HG02759 (cell line): ENCODE results near the gene CAMK4.

Experiments
- ATAC-seq: cut with Tn5 transposase; IDR thresholded peaks from one replicate; pipeline ENCODE4 v1.9.1; 2021; ENCODE audit warnings: mild to moderate bottlenecking, moderate library complexity; ENCODE audit not compliant: unreplicated experiment

The CAMK4 gene

GRCh38 chr5:111223787-111224560 is at the start of gene CAMK4:
Gene CAMK4 (plus strand): TSS chr5:111224384. CDS start chr5:111224484, 100 bp downstream.
- peak; percentile 84 for ATAC-seq

DNA sequence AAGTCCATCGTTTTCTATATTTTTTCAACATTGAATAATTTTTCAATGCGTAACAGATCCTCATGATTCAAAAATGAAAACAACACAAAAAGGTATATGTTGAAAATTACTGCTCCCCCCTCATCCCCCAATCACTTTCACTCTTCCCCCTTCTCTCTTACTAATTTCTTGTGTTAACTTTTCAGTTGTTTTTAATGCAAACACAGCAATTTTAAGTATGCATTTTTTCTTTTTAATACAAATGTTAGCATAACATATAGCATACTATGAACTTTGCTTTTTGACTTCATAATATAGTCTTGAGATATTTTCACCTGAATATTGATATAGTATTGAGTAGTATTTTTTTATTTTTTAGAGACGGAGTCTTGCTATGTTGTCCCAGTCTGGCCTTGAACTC is 41.1 kb upstream of the CAMK4 start:
- no peak for ATAC-seq

GRCh38 chr5:111187079-111187478 is 37.1 kb upstream of the CAMK4 start:
- ATAC-seq: no peak

GRCh38 chr5:111194053-111194452 is 30.1 kb upstream of the CAMK4 start:
- ATAC-seq: no peak

GRCh38 chr5:111194925-111195324 is 29.3 kb upstream of the CAMK4 start:
- ATAC-seq: no peak

DNA sequence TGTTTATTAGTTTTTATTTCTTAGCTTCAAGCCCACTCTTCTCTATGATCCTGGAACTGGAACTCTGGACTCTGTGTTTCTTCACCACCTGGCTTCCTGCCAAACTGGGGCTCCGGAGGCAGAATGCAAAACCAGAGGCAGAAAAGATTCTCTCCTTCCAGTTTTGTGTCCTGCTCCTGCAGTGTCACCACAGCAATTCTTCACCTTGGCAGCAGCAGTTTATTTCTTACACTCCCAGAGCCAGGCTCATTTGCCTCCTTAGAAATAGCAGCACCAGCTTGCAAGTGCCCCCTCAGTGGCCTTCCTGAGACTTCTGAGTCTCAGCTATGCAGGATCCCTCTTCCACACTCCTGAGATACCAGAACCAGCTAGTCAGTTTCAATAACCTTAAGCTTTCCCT is 26.7 kb upstream of the CAMK4 start:
- ATAC-seq: no peak

GRCh38 chr5:111198281-111198966 is 25.8 kb upstream of the CAMK4 start:
- no peak for ATAC-seq

DNA sequence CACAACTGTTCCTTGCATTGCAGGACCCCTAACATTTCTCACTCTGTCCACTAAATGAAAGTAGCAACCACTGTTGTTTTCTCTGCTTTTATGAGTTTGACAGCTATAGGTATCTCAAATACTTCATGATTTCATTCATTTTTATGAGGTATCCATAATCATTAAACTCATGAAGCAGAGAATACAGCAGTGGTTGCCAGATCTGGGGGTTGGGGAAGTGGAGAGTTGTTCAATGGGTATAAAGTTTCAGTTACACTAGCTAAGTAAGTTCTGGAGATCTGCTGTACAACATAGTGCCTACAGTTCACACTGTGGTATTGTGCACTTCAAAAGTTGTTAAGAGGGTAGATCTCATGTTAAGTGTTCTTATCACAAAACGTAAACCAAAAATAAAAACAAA is 23.4 kb upstream of the CAMK4 start:
- no peak for ATAC-seq

DNA sequence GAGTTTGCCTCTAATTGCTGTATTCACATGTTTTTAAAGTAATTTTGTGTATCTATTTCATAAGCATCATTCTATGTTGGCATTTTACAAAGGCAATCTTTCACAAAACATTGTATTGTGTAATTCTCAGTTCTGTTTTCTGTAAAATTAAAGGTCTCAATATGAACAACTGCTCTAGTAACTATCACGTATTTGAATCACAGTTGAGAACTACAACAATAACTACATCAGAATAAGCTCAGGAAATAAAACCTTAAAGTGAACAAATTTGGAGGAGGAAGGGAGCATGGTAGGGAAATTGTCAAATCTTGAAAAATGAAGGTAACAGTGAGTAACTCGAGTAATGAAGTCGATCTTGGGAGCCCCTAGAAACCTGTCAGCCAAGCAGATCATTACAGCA is 22.5 kb upstream of the CAMK4 start:
- no peak for ATAC-seq

DNA sequence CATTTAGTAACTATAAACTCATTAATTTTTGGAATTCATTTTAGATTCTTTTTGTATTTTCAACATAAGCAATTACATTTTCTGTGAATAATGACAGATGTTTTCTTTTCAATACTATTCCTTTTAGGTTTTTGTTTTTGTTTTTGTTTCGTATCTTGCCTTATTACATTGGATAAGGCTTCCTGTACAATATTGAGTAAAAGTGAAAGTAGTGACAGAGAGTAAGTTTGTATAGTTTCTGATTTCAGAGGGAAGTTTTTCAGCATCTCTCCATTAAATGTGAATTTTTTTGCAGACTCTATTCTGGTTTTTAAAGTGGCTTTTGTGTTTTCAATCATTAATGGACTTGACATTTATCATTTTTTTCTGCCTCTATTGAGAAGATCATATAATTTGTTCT is 12.8 kb upstream of the CAMK4 start:
- peak; percentile 68 for ATAC-seq

DNA sequence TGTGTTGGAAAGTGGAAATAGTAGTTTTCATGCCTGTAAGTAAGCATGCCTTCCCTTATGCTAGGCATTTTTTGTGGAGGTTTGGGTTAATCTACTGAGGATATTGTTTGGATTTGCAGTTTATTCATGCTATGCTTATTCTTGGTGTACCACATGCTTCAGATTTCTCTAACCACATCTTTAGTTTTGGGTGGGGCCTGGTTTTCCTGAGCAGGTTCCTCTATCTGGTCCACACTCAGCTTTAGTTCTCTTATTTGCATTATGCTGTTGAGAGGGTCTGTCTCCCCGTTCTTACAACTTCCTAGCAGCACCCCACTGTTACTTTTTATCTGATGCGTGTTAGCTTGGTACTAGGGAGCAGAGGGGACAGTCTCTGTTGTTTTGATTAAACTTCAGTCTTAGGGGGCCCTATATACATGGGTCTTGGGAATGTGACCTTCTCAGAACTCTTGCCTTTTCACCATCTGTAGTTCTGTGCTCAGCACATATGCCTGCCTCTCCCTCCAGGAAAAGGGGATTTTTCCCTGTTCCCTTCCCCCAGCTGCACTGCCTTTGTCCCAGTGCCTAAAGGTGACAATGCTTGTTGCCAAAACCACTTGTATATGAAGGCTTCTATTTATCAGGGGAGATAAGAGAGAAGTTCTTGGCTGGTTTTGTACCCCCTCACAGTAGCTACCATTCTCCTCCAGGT is 10.0 kb upstream of the CAMK4 start:
- no peak for ATAC-seq

GRCh38 chr5:111215971-111216370 is 8.2 kb upstream of the CAMK4 start:
- no peak for ATAC-seq

DNA sequence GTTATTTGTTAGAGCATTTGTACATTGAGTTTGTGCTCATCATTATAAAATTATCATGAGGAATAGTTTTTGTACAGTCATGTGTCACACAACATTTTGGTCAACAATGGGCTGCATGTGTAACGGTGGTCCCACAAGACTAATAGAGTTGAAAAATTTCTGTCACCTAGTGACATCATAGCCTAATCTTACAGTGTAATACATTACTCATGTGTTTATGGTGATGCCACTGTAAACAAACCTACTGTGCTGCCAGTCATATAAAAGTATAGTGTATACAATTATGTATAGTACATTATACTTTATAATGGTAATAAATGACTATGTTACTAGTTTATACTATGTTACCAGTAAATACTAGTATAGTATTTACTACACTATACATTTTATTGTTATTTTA is 3.0 kb upstream of the CAMK4 start:
- no peak for ATAC-seq

DNA sequence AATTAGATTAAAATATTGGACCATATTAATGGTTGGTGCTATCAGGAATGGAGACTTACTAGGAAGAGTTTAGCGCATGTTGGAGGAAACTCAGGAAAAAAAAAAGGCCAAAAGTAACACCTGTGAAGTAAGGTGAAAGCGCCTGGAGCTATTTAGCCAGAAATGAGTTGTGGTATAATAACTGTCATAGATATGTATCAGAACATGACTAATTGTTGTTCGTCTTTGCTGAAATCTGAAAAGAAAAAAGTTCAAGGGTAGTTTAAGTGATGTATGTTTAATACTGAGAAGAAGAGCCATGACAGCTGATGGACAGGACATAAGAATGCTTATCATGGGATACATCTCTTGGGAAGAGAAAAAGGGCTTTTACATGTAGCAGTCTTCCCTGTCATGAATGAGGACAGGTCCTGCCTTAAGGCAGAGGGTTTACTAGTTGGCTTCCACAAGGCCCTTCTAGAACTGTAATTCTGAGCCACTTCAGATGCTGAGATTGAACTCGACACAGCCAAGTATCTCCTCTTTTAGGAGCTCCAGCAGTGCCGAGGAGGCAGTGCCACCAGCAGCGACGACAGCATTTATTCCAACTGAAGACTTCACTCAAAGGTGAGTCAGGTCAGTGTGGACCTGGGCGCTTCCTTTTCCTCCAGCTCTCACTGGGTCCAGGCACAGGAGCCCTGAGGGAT is 940 bp upstream of the CAMK4 start:
- ATAC-seq: no peak

DNA sequence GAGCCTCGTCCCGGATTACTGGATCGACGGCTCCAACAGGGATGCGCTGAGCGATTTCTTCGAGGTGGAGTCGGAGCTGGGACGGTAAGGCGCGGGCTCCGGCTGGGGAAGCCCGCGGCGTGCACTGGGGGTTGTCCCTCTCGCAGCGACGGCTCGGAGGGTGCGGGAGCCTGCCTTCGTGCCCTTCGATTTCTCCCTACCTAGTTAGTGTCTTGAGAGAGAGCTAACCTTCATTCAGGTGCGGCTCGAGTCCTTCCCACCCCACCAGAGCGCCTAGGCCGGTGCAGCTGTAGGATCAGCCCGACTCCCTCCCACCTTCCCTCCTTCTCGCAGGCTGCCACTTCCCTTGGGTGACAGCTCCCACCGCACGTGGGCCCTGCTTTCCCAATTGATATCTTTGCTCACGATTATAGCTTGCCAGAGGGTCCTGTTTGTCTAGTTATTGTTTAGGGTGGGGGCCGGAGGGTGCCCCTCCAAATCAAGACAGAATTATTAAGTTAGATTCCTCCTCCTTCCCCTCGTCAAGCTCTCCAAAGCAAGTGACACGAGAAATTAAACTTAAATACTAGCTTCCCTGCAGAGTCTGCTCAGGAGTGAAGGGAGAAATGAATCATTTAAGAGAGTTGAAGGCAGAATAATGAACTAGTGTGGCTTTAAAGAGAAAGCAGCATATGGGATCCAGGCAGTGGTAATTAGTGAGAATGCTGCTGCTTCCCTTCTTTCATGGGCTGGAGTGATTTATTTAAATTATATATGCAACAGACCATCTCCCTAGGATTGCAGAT is 569 bp downstream of the CAMK4 start:
- ATAC-seq: peak; percentile 34

DNA sequence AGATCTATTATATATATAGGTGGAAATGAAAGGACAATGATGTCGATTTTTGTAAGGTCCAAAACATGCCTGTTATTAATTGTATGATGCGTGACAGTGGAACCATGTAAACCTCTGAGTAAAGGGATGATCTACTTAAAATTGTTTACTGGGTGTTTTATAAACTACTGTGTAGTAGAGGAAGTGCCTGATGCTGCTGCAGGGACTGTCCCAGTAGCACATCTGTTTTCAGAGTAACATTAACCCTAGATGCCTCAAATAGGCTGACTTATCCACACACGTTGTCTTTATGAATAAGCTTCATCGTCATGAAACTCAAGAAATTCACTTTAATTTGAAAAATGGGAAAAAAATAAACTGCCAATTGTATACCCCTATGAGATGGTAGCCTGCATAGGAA is 1.7 kb downstream of the CAMK4 start:
- no peak for ATAC-seq

DNA sequence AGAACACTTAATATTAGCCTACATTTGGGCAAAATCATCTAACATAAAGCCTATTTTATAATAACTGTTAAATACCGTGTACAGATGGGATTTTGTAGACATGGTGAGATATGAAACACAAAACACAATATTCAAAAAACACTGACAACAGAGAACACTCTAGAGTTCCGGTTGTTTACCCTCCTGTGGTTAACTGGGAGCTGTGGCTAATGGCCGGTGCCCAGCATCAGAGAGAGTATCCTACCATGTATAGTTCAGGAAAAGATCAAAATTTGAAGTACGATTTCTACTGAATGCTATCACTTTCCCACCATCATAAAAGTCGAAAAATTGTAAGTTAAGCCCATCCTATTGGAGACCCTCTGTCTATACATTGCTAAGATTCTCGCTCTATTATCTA is 2.4 kb downstream of the CAMK4 start:
- no peak for ATAC-seq

DNA sequence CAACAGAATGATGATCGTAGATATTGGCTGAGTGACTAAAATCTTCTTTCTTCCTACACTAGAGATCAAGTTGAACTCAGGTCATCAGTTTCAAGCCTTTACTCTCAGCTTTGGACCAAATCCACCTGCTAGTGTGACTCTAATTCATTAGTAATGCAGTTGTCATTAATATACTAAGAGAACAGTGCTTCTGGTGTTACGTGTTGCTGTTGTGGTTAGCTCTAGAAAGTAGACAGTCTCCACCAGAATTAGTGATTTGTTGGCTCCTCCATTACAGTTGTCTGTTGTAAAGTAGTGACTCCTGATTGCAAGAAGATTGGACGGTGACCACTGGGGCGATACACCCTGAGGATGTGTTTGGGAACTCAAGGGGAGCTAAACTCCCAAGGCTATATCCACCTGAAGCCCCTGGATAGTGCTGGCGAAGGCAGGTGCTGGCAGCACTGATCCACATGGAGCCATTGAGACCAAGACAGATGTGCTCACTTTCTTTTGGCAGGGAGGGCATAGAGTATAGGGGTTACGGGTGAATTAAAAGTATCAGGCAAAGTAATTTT is 3.1 kb downstream of the CAMK4 start:
- ATAC-seq: no peak

DNA sequence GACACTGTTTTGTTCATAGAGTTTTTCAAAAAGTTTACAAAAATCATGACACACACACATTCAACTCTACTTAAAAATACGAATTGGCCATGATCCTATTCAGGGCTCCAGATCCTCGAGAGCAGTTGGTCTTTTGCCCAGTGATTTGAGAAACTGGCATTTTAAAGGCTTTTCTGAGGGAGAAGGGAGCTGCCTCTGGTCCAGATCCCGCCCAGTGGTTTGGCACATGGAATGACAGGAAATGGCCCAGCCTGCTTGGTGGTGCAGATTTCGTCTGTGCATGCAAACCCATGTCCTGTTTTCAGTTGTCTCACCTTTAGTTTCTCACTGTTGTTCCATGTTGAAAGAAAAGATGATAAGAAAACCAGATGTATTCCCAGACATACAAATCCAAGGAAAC is 3.6 kb downstream of the CAMK4 start:
- no peak for ATAC-seq

DNA sequence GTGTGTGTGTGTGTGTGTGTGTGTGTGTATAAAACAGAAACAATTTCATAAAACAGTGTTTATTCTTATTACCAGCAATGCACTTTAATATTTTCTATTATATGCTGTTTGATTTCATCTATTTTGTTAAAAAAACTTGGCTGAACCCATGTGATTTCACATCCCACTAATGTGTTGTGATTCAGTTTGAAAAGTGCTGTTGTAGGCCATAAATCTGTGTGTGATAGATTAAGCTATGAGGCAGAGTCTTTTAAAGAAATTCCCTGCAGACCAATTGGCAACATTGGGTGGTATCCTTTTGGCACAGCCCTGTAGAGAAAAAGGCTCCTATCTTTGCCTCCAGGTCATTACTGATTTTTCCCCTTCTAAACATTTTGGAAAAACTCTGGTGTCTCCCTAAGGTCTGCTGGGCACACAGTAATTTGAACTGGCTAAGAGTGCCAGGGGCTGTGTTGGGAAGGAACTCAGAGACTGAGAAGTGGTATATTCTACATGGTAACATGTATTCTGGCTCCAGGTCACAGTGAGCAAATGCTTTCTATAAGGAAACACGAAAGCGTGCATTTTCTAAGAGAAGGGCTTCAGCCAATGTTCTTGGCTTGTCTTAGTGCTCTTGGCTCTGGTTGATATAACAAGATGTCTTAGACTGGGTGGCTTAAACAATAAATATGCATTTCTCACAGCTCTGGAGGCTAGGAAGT is 4.5 kb downstream of the CAMK4 start:
- ATAC-seq: no peak
